Subcutaneous abdominal adipose tissue (tissue), 5 donors: ENCODE results near the gene ATL1.

Experiments used
- H3K27ac ChIP-seq: one replicate; pipeline ENCODE4 v1.7.0; 2013; ENCODE audit warnings: low read depth, mild to moderate bottlenecking, inconsistent platforms, low read length, moderate library complexity
- H3K27me3 ChIP-seq, 5 donors: one replicate each; pipeline ENCODE4 v1.7.0; 2013; ENCODE audit warnings: low read length in 5 of 5, inconsistent platforms in 1 of 5; ENCODE audit not compliant: control insufficient read depth in 5 of 5, insufficient read depth in 4 of 5
- H3K36me3 ChIP-seq, 5 donors: one replicate each; pipeline ENCODE4 v1.7.0; 2013; ENCODE audit warnings: low read length in 5 of 5; ENCODE audit not compliant: control insufficient read depth in 5 of 5, insufficient read depth in 5 of 5
- H3K4me1 ChIP-seq, 5 donors: one replicate each; pipeline ENCODE4 v1.7.0; 2013; ENCODE audit warnings: low read length in 5 of 5, mild to moderate bottlenecking in 3 of 5, moderate library complexity in 1 of 5; ENCODE audit not compliant: control insufficient read depth in 5 of 5, insufficient read depth in 5 of 5
- H3K4me3 ChIP-seq, 5 donors: one replicate each; pipeline ENCODE4 v1.7.0; 2013; ENCODE audit warnings: low read length in 5 of 5, low read depth in 1 of 5
- H3K9ac ChIP-seq, 5 donors: one replicate each; pipeline ENCODE4 v1.7.0; 2013; ENCODE audit warnings: low read length in 5 of 5, mild to moderate bottlenecking in 4 of 5, moderate library complexity in 3 of 5
- H3K9me3 ChIP-seq, 5 donors: one replicate each; pipeline ENCODE4 v1.7.0; 2013; ENCODE audit warnings: low read length in 5 of 5; ENCODE audit not compliant: control insufficient read depth in 5 of 5
- donor health status: healthy.
- donor health status: healthy.
- donor health status: healthy.
- donor health status: healthy.
- donor health status: healthy.

The ATL1 gene

GRCh38 chr14:50667684-50667995 lies 107.7 kb downstream of the ATL1 start:
- no peaks in the 10 kb centered on the region for H3K9me3 ChIP-seq

GRCh38 chr14:50667996-50668825 lies 108.3 kb downstream of the ATL1 start, which contains the start of gene SAV1:
TSS of gene SAV1 (minus strand) at chr14:50668306. CDS start at chr14:50667967, 339 bp downstream.
- H3K27ac ChIP-seq = peak within 1 kb of the TSS; percentile 97
- no peaks in the 10 kb centered on the region for H3K9me3 ChIP-seq
- peaks cover 2 to 24% (median 14%) of the 10 kb centered on the region in 5 donors for H3K4me1 ChIP-seq
- peak within 1 kb of the TSS; percentile 86 to 97 (median 96) for H3K4me3 ChIP-seq
- H3K9ac ChIP-seq = peak within 1 kb of the TSS; percentile 84 to 98 (median 96)
- peaks cover 0 to 4% (median 3%) of the 10 kb centered on the region in 5 donors for H3K36me3 ChIP-seq
- H3K27me3 ChIP-seq = no peaks in the 10 kb centered on the region

More at GRCh38 chr14:50667684-50667995, 107.7 kb downstream of the ATL1 start:
- Histone ChIP-seq H3K4me3 (peak overlapping the region; percentile 86 to 97 (median 96)), H3K36me3 (peaks cover 0 to 4% (median 3%) of the 10 kb centered on the region in 5 donors), H3K27ac (peak overlapping the region; percentile 97), H3K27me3 (no peaks in the 10 kb centered on the region), H3K4me1 (peaks cover 2 to 24% (median 14%) of the 10 kb centered on the region in 5 donors), H3K9ac (peak overlapping the region; percentile 84 to 98 (median 96))

DNA sequence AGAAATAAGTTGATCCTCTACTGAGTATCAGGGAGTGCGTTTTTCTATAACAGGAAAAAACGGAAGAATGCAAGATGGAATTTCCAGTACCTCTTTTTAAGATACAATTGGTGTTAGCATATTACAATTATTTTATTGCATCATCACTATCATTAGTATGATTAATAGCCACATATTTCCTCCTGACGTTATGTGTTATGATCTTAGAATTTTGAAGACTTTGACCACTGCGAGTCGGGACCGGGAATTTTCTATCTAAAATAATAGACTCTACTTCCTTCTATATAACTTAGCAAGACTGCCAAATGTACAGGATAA lies 108.8 kb downstream of the ATL1 start:
- H3K27ac ChIP-seq = peak overlapping the region; percentile 97
- H3K9ac ChIP-seq = peak overlapping the region; percentile 23 to 98 (median 93)
- peaks cover 2 to 22% (median 13%) of the 10 kb centered on the region in 5 donors for H3K4me1 ChIP-seq

DNA sequence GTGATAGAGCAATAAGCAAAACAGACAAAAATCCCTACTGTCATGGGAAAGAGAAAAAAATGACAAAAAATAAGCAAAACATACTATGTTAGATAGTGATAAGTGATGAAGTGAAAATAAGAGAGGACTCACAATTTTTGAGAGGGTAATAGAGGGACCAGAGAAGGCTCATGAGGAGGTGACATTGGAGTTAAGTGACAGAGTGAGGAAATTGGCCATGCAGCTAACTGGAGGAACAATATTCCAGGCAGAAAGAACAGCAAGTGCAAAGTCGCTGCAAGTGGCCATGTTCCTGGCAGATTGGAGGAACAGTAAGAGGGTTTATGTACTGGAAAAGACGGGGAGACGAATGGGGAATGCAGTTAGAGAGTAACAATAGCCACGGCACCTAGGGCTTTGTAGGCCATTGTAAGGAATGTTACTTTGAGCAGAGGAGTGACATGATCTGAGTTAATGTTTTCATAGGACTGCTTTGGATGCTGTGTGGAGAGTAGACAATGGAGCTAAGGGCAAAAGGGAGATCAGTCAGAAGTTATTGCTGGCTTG lies 109.6 kb downstream of the ATL1 start:
- Histone ChIP-seq H3K27ac (no peak overlapping the region), H3K36me3 (peaks cover 0 to 3% (median 2%) of the 10 kb centered on the region in 5 donors), H3K9me3 (no peaks in the 10 kb centered on the region), H3K4me1 (peaks cover 2 to 20% (median 12%) of the 10 kb centered on the region in 5 donors), H3K9ac (peak overlapping the region in 1 of 5 donors; percentile 7), H3K27me3 (no peaks in the 10 kb centered on the region), H3K4me3 (no peak overlapping the region)

More for the DNA sequence above, 108.8 kb downstream of the ATL1 start:
- Histone ChIP-seq H3K36me3 (peaks cover 0 to 4% (median 3%) of the 10 kb centered on the region in 5 donors), H3K27me3 (no peaks in the 10 kb centered on the region), H3K4me3 (peak overlapping the region; percentile 86 to 97 (median 93)), H3K9me3 (no peaks in the 10 kb centered on the region)

DNA sequence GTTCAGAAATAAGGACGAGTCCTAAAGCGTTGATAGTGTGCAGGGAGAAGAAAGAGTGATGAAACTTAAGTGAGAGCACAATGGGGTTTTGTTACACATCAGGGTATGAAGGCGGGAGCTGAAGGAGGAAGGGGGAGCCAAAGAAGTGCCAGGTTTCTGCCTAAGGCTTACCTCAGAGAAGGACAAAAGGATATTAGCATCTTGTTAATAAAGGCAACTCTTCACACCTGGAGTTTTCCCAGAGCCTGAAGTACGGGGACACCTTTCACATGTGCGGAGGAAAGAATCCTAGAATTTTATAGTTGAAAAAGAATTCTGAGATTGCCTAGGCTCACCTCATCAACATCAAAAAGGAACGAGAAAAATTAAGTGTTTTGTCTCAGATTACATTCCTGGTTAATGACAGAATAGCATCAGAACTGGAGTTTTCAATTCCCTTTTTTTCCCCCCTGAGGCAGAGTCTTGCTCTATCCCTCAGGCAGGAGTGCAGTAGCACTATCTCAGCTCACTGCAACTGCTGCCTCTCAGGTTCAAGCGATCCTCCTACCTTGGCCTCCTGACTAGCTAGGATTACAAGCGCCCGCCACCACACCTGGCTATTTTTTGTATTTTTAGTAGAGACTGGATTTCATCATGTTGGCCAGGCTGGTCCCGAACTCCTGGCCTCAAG lies 110.4 kb downstream of the ATL1 start:
- Histone ChIP-seq H3K9ac (no peak overlapping the region), H3K27me3 (no peaks in the 10 kb centered on the region), H3K36me3 (no peaks in the 10 kb centered on the region), H3K27ac (no peak overlapping the region), H3K4me1 (peaks cover 2 to 19% (median 11%) of the 10 kb centered on the region in 5 donors), H3K9me3 (no peaks in the 10 kb centered on the region), H3K4me3 (no peak overlapping the region)

- no peak overlapping the region for H3K9ac ChIP-seq
Observed at GRCh38 chr14:50670866-50671256, 110.9 kb downstream of the ATL1 start.

DNA sequence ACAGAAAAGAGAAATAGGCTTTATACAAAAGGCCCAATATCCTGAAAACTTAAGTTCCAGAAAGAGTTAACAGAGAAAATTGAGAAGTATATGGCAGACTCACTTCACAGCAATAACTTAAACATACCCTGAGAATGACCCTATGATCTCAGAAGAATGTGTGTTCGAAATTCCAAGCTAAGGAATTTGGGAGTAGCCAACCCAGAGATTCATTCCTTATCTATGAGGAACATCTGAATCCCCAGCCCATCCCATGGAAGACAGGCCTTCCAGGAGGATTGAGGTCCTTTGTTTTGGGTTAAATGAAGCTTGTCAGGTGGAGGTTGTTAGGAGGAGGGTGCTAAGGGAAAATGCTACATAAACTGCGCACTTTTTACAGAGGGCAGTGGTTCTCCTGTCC lies 115.7 kb downstream of the ATL1 start:
- H3K27ac ChIP-seq = no peak overlapping the region
- peaks cover 0 to 16% (median 4%) of the 10 kb centered on the region in 5 donors for H3K4me1 ChIP-seq
- H3K4me3 ChIP-seq = no peak overlapping the region

More at GRCh38 chr14:50670866-50671256, 110.9 kb downstream of the ATL1 start:
- Histone ChIP-seq H3K36me3 (no peaks in the 10 kb centered on the region), H3K9me3 (no peaks in the 10 kb centered on the region), H3K4me1 (peaks cover 2 to 14% (median 7%) of the 10 kb centered on the region in 5 donors), H3K27me3 (no peaks in the 10 kb centered on the region), H3K27ac (no peak overlapping the region), H3K4me3 (no peak overlapping the region)

GRCh38 chr14:50676814-50677516 lies 117.0 kb downstream of the ATL1 start:
- H3K36me3 ChIP-seq = no peaks in the 10 kb centered on the region
- peaks cover 0 to 16% (median 4%) of the 10 kb centered on the region in 5 donors for H3K4me1 ChIP-seq
- no peaks in the 10 kb centered on the region for H3K27me3 ChIP-seq
- H3K9me3 ChIP-seq = no peaks in the 10 kb centered on the region
- H3K9ac ChIP-seq = no peak overlapping the region
- peak overlapping the region in 1 of 5 donors; percentile 4 for H3K4me3 ChIP-seq
- peak overlapping the region; percentile 42 for H3K27ac ChIP-seq

More for the DNA sequence above, 115.7 kb downstream of the ATL1 start:
- no peaks in the 10 kb centered on the region for H3K27me3 ChIP-seq
- H3K9me3 ChIP-seq = no peaks in the 10 kb centered on the region
- no peaks in the 10 kb centered on the region for H3K36me3 ChIP-seq
- H3K9ac ChIP-seq = no peak overlapping the region

- H3K27ac ChIP-seq = peak overlapping the region; percentile 42
- H3K36me3 ChIP-seq = no peaks in the 10 kb centered on the region
- H3K9ac ChIP-seq = no peak overlapping the region
- no peaks in the 10 kb centered on the region for H3K9me3 ChIP-seq
- peaks cover 0 to 16% (median 4%) of the 10 kb centered on the region in 5 donors for H3K4me1 ChIP-seq
- H3K27me3 ChIP-seq = no peaks in the 10 kb centered on the region
- H3K4me3 ChIP-seq = peak overlapping the region in 1 of 5 donors; percentile 4
Observed at GRCh38 chr14:50677527-50678063, 117.7 kb downstream of the ATL1 start.
